HG03045 (cell line): Measurements from ENCODE around the gene CPEB3.
"Not testable (repeated sequence)": the region's sequence is repeated elsewhere in the genome, so short reads cannot be mapped to it uniquely, and the experiment has no call there.

Experiments
- ATAC-seq: cut with Tn5 transposase; IDR thresholded peaks from one replicate; pipeline ENCODE4 v1.9.1; 2021; ENCODE audit warnings: mild to moderate bottlenecking, moderate library complexity; ENCODE audit not compliant: unreplicated experiment

Gene CPEB3

DNA sequence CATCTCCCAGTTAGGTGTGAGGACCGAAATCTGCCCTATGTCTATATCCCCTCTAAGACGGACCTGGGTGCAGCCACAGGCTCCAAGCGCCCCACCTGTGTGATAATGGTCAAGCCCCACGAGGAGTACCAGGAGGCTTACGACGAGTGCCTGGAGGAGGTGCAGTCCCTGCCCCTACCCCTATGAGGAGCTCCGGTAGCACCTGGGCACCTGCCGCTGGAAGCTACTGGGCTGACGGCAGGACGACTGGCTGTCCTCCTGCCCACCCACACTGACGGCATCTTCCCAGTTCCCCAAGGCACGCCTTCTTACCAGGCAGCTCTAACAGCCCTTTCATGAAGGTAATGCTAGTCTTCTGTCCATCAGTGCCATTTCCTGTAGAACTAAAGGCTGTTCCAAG lies 74.3 kb downstream of the CPEB3 start:
- ATAC-seq: not testable (repeated sequence)

DNA sequence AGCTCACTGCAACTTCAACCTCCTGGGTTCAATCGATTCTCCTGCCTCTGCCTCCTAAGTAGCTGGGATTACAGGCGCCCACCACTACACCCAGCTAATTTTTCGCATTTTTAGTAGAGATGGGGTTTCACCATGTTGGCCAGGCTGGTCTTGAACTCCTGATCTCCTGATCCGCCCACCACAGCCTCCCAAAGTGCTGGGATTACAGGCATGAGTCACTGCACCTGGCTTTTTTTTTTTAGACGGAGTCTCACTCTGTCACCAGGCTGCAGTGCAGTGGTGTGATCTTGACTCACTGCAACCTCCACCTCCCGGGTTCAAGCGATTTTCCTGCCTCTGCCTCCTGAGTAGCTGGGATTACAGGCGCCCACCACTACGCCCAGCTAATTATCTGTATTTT lies 75.7 kb downstream of the CPEB3 start:
- ATAC-seq: not testable (repeated sequence)

DNA sequence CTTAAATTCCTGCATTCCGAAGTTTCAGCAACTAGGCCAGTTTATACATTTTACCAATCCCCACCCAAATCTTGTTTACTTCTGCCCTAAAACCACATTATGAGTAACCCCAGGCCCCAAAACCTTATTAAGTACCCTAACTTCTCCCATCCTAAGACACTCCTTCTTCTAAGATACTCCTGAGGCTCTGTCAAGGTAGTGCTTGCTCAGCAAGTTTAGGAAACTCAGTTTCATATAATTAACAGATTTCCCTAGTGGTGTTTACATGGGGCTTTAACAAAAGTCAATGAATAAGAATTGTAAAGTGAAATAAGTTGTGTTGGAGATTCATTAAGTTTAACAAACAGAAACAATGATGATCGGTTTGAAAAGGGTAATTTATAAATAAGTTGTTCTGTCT lies 77.8 kb downstream of the CPEB3 start:
- ATAC-seq: no peak

- ATAC-seq: no peak
Measured at GRCh38 chr10:92208736-92209135, 82.1 kb downstream of the CPEB3 start.

DNA sequence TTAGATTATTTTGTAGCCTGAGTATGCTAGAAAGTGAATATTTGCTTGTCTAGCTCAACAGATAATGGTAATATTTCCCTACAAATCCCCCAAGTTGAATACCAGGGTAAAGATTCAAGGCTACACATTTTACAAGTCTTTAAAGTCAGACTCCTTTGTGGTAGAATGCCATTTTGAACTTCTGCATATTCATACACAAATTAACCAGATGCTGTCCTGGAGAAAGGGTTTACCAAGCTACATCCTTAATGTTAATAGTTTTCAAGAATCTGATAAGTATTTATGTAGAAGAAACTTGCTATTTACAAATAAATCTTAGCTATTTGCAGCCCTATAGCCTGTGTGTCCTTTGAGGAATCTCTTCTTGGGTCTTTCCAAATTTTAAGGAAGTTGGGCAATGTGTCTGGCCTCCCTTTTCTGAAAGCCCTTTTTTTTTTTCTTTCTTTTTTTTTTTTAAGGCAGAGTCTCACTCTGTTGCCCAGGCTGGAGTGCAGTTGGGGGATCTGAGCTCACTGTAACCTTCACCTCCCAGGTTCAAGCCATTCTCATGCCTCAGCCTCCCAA lies 82.6 kb downstream of the CPEB3 start:
- no peak for ATAC-seq

GRCh38 chr10:92207061-92207460 lies 83.8 kb downstream of the CPEB3 start:
- no peak for ATAC-seq

GRCh38 chr10:92203919-92204623 lies 86.8 kb downstream of the CPEB3 start:
- no peak for ATAC-seq

DNA sequence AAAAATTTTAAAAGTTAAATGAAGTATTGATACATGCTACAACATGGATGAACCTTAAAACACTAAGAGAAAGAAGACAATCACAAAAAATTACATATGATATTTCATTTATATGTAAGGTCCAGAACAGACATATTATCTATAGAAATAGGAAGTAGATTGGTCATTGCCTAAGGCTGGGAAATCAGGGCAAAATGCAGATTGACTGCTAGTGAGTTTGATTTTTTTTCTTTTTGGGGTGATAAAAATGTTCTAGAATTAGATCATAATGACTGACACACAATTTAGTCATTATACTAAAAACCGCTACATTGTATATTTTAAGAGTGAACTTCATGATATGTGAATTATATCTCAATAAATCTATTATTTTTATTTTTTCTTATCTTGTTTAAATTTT lies 88.3 kb downstream of the CPEB3 start:
- no peak for ATAC-seq

GRCh38 chr10:92200564-92200963 lies 90.3 kb downstream of the CPEB3 start:
- ATAC-seq: no peak

DNA sequence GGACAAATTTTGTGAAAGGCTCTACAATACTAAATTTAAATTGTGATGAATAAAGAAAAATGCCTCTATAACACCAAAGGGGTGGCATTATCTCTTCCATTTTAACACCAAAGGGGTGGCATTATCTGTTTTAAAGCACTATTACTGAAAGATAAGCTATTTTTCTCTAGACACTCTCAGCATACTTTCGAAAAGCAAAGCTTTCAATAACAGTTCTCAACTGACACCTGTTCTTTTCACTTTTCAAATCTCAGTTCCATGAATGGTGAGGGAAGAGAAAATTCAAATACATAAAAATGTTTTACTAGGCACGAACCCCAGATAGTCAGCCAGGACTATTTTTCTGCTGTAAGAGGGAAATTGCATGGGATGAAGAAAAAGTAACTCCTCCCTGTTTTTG lies 103.8 kb downstream of the CPEB3 start:
- no peak for ATAC-seq

DNA sequence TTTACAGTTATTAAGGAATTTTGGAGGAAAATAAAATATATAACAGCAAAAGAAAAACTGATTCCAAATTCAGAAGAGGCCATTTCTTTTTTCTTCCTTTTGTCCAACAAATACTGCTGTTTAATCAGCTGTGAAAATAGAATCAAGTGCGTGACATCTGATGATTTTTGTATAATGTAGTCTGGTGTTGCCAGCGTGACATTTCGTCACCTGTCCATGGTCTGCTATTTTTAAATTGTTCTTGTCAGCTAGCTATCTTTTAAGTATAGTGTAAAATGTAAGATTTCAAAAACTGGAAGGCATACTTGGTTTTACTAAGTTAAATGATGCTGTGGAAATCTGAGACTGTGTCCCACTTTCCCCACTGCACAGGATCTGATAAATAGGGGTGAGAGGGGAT lies 105.9 kb downstream of the CPEB3 start:
- no peak for ATAC-seq

DNA sequence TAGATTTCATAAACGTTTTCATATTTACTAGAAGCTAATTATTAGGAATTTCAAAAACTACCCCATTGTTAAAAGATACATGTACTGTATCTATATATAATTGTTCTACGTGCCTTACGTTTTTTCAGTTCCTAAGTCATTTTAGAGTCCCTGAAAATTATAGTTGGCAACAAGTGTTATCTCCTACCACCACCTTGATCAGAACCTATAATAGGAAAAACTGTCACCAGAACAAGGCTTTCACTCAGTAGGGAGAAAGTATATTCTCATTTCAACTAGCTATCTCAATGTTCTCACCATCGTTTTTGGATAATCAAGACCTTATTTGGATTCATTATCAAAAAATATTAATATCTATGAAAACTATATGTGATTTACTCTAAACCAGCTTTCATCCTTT lies 107.7 kb downstream of the CPEB3 start:
- no peak for ATAC-seq

DNA sequence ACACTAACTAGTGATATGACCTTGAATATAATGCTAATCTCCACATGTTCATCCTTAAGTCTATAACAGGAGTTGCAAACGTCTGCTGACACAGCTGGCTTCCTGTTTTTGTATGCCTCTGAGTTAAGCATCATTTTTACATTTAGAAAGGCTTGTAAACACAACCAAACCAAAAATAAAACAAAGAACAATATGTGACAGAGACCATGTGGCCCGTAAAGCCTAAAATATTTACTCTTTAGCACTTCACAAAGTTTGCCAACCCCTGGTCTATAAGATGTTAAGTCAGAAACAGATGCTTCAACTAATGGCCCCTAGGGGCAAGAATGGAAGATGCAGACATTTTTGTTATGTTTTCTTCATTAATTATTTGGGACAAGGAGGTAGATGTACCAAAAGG lies 109.3 kb downstream of the CPEB3 start:
- no peak for ATAC-seq

DNA sequence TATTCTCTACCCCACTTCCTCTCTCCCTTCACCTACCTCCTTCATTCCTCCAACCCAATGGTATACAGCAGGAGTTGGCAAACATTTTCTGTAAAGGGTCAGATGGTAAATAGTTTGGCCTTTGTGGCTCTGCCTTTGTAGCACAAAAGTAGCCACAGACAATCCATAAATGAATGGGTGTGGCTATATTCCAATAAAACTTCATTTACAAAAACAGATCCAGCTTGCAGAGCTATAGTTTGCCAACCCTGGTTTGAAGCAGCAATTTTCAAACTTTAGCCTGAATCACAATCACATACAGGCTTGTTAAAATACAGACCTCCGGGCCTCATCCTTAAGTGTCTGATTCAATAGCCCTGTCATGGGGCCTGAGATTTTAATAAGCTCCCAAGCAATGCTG lies 110.5 kb downstream of the CPEB3 start:
- ATAC-seq: no peak

- ATAC-seq: no peak
Measured at GRCh38 chr10:92177546-92177945, 113.3 kb downstream of the CPEB3 start.

- no peak for ATAC-seq
Measured at GRCh38 chr10:92175164-92175563, 115.7 kb downstream of the CPEB3 start.

DNA sequence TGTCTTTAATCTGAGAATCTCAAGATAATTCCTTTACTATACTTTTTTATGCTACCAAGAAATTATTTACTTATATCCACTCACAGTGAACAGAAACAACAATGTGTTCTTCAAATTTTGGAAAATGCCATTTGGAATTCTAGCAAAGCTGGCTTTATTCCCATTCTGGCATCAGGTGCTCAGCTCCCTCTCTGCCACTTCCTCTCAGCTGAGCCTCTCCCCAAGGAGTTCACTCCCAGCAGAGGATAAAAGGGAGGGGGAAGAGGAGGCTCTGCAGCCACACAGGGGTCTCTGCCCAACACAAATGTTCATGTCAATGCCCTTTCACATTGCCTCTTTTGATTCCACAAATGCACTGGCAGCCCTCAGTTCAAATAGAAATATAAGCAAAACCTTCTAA lies 116.9 kb downstream of the CPEB3 start:
- no peak for ATAC-seq

GRCh38 chr10:92164036-92164696 lies 126.7 kb downstream of the CPEB3 start:
- ATAC-seq: no peak

GRCh38 chr10:92162541-92162940 lies 128.3 kb downstream of the CPEB3 start:
- ATAC-seq: no peak

DNA sequence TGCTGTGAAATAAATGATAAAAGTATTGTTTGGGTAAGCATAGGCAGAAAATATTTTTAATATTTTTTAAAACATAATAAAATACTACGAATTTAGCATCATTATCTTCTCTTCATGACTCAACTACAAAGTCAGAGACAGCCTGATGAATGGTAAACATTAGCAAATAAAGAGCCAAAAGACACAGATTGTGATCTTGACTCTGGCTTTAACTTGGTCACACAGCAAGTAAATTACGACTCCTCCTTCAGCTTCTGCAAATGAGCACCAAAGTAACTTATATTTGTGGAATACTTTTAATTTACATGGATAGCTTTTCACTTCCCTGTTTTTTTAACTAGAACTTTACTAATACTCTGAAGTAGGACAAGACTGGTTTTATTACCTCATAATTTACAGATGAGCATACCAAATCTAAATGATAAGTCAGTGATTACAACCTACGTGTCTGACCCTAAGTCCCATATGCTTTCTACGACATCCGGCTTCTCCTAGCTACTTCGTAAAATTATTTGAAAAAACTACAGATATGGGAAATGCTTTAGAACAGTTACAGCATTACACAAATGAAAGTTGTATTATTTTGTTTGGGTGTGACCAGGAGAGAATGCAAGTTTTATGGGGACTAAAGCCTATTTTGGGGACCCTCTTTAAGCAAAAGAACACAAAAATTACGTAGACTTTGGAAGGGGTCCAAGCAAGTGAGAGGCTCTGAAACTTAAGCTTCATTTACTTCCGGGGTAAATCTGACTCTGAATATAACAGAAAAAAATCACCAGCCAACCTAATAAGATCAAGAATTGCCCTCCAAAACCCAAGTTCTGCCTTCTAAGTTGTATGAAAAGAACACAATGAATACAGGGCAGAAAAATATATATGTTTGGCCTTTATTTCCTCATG lies 133.8 kb downstream of the CPEB3 start:
- no peak for ATAC-seq

DNA sequence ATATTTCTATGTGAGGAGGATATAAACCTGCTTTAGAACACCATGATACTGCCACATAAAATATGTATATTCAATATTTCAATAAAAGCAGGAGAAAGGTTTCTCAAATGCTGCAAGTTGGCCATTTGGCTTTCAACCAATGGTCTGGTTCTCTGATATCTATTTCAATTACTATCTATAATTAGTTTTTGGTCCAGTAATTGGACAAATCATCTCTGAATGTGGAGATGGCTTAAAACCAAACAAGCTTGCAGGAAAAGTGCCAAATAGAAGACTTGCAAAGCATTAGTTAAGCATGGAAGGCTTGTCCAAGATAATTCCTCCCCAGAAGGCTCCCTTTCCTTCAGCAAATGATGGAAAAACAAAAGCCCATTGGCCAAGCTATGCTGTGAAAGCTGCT lies 140.1 kb downstream of the CPEB3 start:
- ATAC-seq: no peak
